Cardiac septum (tissue), 1 donor: ENCODE measurements around the gene ALX3. TPM values are rescaled to one million over a fixed set of nuclear protein-coding genes. Genes with fewer than 3 reads are reported as not detected.

Experiments used
- DNase-seq: peaks from one replicate; pipeline ENCODE4 v3.0.0-alpha.2; 2020; ENCODE audit warnings: low spot score
- intact Hi-C: fragments of 100-400 bp; cut with DNase I; formaldehyde crosslinking; loops from one replicate; pipeline ENCODE4 v1.14.0; 2022
- long read RNA-seq: library from polyadenylated mRNA; unstranded; transcript quantifications from one replicate; pipeline ENCODE4 v2.0.0, GENCODE V29; 2021
- total RNA-seq: library from RNA; stranded (reverse); fragmentation: NEBNext Ultra II Directional; extraction: Animal tissue kit (Norgen Biotek cat#: 25700); gene quantifications from one replicate; pipeline ENCODE4 v1.2.1, GENCODE V29; 2021
- donor health status: DM: no; HTN: no; CAD: no.

Gene ALX3
- total RNA-seq: 0.22 TPM
- long read RNA-seq: 0 reads

GRCh38 chr1:110070671-110071242, at the start of gene ALX3:
Gene ALX3 (minus strand): TSS chr1:110070672. CDS start chr1:110070612, 60 bp downstream.
- no peak for DNase-seq
- intact Hi-C loops: no loop called here

- no peak for DNase-seq
- intact Hi-C loops: no loop called here
Observed at GRCh38 chr1:110119843-110120242, 49.4 kb upstream of the ALX3 start.

GRCh38 chr1:110118636-110119396, 48.3 kb upstream of the ALX3 start:
- DNase-seq: no peak
- intact Hi-C loops: no loop called here

DNA sequence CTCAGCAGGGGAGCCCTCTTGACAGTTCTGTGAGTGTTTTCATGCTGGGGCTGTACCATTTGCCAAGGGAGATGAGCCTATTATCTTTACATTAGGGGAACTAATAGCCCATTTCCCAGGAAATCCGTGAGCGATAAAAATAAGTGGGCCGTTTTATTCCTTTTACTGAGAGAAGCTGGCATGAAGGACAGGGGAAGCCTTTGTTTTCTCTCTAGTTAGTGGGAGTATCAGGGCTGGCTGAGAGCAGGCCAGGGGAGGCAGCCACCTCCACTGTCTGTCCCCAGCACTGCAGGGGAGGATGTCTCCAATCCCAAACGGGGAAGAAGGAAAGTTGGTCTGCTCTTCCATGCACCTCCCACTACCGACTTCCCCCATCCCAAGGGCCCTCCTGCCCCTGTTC, 44.3 kb upstream of the ALX3 start:
- no peak for DNase-seq
- intact Hi-C loops: no loop called here

GRCh38 chr1:110114173-110114572, 43.7 kb upstream of the ALX3 start:
- DNase-seq: no peak
- intact Hi-C loops: no loop called here

DNA sequence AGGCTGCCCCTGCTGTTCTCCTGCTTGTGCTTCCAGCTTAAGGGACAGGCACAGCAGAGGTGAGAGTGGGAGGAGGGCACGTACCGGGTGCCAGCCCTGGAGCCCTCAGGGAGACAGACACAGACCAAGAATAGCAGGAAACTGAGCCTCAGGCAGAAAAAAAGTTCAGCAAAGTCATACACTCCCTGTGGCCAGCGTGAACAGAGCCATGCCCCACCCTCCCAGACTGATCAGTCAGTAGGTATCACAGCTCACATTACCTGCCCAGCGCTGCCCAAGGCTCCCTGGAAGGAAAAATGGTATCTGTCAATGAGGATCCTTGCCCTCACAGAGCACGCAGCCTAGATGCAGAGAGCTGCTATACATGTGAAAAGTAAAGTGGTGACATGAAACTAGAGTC, 43.1 kb upstream of the ALX3 start:
- intact Hi-C loops: no loop called here
- no peak for DNase-seq

GRCh38 chr1:110112656-110113055, 42.2 kb upstream of the ALX3 start:
- no peak for DNase-seq
- intact Hi-C loops: no loop called here

GRCh38 chr1:110112143-110112542, 41.7 kb upstream of the ALX3 start, which contains the start of gene UBL4B:
Gene UBL4B (plus strand): TSS chr1:110112443. CDS start chr1:110112535, 92 bp downstream.
- intact Hi-C loops: no loop called here

GRCh38 chr1:110111081-110111480, 40.6 kb upstream of the ALX3 start:
- intact Hi-C loops: no loop called here
- DNase-seq: no peak

More at GRCh38 chr1:110112143-110112542, 41.7 kb upstream of the ALX3 start, which contains the start of gene UBL4B:
- no peak for DNase-seq

GRCh38 chr1:110107867-110108469, 37.5 kb upstream of the ALX3 start:
- intact Hi-C loops: loop anchor here (2.0 kb wide), 1 partner anchor 19 kb away; no protein-coding TSS in a partner anchor
- no peak for DNase-seq

DNA sequence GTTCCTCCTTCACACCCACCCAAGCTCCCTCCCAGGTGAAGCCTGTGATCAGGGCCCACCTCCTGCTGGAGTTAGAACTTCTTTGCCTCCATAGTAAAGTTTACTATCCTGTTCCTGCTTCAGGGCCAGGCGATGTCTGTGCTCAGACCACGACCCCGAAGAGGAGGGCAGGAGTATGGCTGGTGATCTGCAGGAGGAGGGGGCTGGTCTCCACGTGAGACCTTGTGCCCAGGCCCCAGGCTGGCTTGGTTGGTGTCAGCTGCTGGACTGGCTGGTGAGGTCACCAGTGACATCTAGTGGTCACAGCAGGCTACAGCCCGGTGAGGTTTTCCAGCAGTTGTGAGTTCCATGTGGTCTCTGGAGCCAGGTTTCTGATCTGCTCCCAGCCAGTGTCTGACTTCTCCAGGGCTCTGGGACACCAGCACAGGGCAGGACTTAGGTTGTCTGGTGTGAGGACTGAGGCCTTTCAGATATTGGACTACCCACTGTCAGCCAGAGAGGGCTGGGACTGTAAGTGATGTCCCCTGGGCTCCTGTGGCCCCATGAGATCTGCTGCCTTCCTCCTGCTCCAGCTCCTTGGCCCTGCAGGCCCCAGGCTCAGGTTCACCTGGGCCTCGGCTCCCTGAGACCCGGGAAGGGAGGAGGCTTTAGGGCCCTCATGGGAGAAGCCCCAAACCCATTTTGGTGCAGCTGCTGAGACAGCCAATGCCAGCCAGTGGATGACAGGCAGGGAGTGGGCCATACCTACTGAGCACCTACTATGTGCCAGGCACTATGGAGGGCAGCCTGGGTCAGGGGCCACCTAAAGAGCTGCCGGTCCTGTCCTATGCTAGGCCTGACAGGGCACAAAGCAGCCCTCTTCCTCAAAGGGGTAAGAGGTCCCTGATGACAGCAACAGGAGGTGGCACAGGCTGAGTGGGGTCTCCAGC, 35.8 kb upstream of the ALX3 start:
- intact Hi-C loops: loop anchor here (1.0 to 2.0 kb wide), 2 partner anchors 17 to 52 kb away; no protein-coding TSS in a partner anchor
- DNase-seq: no peak

DNA sequence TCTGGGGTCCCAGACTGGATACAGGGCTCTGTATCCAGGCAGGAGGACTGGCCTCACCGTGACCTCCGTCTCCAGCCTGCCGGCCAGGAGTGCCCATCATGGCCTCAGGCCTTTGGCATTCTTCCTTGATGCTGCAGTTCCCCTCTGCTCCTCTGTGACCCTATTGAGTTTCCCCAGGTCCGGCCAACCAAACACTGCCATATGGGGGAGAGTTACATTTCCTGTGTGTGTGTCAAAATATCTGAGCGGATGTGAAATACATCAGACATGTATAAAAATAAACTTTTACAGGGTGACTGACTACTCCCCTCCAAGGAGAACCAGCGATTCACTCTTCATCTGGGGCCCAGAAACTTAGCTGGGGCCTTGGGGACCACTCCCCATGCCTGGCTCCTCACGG, 31.6 kb upstream of the ALX3 start:
- no peak for DNase-seq
- intact Hi-C loops: no loop called here

GRCh38 chr1:110100335-110100734, 29.9 kb upstream of the ALX3 start:
- DNase-seq: no peak
- intact Hi-C loops: no loop called here

GRCh38 chr1:110098222-110099026, 28.0 kb upstream of the ALX3 start:
- no peak for DNase-seq
- intact Hi-C loops: no loop called here

DNA sequence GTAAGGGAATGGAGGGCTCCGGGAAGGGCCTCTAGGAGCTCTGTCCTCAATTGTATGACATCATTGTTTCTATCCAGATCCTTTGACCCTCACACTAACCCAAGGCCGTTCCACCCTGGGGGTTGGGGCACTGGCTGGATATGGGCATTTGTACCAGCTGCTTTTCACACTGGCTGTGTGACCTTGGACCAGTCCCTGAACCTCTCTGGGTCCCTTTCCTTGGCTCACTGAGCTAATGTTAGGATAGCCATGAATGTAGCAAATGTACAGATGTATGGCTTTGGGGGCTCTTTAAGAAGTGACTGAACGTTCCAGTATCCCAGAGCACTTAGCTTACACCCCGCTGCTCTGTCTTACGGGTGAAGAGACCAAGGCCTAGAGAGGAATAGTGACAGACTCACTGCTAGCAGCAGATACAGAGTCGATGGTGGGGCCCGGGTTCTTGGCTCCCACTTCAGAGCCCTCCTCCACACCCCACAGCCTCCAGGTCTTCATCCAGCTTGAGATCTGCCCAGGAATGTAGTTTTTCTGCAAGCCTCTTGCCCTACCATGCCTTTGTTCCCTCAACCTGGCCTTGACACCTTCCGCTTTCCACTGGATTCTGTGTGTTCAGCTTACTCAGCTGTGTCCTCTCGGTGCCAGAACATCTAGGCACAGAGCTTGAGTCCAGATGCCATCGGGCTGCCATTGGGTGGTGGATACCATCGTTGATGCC, 27.2 kb upstream of the ALX3 start:
- intact Hi-C loops: no loop called here
- no peak for DNase-seq

- intact Hi-C loops: no loop called here
- DNase-seq: no peak
Observed at GRCh38 chr1:110094931-110095654, 24.6 kb upstream of the ALX3 start.

GRCh38 chr1:110092991-110093390, 22.5 kb upstream of the ALX3 start:
- no peak for DNase-seq
- intact Hi-C loops: no loop called here

GRCh38 chr1:110091791-110092190, 21.3 kb upstream of the ALX3 start:
- intact Hi-C loops: no loop called here
- no peak for DNase-seq
